GM18870 (cell line): Measurements from ENCODE around the gene SLC6A11.

Experiments
- ATAC-seq: cut with Tn5 transposase; IDR thresholded peaks from one replicate; pipeline ENCODE4 v1.9.1; 2021; ENCODE audit warnings: moderate library complexity; ENCODE audit not compliant: unreplicated experiment

Gene SLC6A11

DNA sequence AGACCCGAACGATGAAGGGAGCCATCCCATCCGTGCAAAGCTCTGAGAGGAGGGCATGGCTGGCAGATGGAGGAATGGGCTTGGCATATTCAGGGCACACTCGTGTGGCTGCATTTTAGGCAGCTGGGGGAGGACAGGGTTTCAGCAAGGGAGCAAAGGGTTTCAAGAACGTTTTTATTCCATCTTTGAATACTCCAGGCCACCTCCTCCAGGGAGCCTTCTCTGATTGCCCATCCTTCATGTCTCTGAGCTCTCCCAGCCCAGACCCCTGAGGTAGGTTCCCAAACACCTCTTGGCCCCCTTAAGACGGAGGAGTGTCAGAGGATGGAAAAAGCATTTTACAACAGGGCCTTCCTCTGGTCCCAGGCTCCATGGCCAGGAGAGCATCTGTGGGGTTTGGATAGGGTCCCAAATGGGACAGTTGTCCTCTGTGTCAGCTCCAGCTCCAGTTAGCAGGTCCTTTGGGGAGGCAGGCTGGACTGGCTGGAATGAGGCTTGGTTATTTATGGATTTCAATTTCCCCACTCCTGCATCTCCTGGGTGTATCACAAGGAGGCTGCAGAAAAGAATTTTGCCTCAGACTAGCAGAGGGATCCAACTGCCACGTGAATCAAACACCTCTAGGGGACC lies 158.8 kb downstream of the SLC6A11 start:
- no peak for ATAC-seq

DNA sequence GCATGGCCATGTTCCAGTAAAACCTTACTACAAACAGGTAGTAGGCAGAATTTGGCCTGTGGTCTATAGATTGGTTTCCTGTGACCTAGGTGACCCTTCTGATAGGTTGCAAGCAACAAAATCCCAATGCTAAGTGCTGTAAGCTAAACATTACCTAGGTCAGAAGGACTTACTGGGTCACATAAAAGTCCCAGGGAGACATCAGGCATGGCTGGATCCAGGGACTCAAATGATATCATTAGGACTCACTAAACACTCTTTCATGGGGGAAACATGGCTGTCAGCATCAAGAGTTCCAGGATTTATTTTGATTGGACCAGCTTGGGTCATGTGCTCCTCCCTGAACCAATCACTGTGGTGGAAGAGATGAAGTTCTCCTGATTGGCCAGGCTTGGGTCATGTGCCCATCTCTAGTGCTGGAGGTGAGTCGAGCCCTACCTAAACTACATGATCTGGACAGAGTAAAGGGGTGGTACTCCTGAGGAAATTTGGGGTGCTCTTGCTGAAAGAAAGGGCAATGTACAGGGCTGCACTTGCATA lies 159.7 kb downstream of the SLC6A11 start:
- ATAC-seq: no peak

DNA sequence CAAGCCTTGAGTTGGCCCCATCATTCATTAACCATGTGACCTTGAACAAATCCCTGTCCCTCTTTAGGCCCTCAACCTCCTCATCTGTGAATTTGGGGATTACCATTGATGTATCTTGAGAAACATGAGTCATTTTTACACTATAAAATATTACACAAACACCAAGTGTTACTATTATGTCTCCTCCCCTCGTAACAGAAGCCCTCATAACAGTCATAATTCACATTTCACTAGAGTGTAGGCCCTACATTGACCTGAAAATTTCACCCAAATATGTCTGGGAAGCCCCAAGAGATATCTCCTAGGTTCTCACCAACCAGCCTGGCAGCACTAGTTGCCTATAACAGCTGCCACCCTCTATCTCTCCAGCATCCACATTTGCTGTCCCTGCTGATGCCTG lies 160.7 kb downstream of the SLC6A11 start:
- ATAC-seq: no peak

DNA sequence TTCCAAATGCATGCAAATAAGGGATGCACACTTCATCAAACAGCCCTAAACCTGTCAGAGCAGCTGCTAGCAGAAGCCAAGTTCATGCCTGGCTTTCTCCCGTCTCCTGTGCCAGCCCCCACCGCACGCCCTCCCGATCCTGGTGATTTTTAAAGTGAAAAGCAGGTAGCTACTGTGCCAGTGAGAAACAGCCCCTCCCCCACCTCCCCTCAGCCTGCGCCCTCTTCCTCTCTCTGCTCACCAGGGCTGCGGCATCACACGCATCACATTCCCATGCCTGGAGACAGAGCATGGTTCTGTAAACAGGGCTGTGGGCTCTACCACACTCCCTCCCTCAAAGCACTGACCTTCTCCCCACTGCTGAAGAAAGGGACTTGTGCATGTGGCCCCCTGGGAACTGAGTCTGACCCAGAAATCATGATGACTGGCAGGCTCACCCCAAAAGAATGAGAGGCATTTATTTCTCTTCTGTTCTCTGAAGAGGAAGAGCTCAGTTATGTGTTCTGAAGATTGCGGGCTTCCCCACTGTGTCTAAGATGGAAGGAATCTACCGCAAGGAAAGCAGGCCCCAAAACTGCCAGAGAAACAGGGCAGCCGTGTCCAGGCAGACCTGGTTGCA lies 162.0 kb downstream of the SLC6A11 start:
- no peak for ATAC-seq

DNA sequence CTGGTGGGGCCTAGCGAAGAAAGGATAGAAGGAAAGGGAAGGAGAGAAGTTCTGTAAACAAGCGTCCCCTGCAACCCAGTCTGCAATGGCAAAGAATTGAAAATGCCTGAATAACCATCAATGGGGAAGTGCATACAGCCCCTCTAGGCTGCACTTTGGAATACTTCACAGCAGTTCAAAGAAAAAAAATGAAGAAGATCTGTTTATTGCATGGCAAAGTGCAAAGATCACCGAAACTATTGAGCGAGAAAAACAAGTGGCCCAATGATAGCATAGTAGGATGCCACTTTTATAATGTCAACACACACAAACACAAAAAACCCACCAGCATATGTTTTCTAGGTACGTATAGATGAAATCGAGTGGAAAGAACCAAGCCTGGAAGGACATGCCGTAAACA lies 162.9 kb downstream of the SLC6A11 start:
- no peak for ATAC-seq

DNA sequence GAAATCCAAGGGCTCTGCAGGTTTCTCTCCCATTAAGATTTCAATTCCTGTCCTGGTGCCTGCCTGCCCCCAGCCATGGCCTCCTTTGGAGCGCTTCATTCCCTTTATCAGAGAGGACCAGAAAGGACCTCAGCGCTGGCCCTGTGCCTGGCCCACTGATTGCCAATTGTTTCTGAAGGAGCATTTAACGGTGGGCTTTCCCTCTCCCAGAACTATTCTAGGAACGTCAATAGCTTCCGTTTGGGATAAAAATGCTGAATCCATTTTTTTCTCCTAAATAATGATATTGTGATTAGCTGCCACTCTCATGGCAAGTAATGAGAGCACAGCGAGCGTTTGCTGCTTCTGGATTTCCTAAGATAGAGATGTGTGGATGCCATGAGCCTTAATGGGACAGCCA lies 164.3 kb downstream of the SLC6A11 start:
- ATAC-seq: no peak

DNA sequence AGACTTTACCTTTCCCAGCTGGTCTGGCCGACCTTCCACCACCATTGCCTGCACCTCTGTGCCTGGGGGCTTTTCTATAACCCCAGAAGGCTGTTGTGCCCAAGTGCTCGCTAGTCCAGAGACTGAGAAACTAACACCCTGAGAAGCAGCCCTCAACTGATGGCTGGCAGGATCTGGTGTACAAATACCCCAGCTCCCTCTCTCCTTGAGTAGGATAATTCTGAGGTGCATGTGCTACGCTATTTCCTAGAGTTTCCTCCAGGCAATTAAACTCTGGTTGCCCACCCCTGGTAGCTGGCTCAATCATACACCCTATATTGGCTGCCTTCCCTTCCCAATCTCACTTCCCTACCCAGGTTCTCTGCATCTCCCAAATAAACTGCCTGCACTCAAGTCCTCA lies 165.0 kb downstream of the SLC6A11 start:
- ATAC-seq: no peak

DNA sequence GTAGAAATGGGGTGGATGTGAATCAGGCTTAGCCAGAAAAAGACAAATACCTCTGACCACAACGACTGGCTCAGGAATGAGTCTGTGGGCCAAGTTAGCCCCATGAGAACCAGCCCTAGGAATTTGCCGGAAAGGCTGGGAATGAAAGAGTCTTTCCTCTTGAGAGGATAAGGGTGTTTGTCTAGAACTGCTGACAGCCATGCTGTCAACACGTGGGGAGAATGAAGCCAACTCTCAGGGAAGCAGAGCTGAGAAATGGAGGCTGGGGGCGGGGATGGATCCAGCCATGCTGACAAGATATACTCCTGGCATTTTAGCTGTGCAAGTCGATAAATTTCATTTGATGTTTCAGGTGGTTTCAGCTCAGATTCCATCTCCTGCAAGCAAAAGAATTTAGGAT lies 165.9 kb downstream of the SLC6A11 start:
- no peak for ATAC-seq

DNA sequence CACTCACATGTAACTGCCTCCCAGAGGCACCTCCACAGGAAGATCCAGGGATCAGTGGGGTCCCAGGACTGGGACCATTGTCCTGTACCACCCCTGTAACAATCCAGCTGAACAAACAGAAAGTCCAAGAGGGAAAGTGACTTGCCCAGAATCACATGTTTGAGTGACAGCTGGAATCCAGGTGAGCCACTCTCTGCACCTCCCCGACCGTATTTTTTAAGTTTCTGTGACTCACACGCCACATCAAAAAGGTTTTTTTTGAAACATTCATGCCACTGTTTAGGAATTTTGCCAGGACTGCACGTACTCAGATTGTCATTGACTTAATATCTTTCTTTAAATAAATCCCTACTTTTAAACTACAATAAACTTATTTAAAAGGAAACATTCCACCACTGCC lies 166.8 kb downstream of the SLC6A11 start:
- ATAC-seq: no peak

DNA sequence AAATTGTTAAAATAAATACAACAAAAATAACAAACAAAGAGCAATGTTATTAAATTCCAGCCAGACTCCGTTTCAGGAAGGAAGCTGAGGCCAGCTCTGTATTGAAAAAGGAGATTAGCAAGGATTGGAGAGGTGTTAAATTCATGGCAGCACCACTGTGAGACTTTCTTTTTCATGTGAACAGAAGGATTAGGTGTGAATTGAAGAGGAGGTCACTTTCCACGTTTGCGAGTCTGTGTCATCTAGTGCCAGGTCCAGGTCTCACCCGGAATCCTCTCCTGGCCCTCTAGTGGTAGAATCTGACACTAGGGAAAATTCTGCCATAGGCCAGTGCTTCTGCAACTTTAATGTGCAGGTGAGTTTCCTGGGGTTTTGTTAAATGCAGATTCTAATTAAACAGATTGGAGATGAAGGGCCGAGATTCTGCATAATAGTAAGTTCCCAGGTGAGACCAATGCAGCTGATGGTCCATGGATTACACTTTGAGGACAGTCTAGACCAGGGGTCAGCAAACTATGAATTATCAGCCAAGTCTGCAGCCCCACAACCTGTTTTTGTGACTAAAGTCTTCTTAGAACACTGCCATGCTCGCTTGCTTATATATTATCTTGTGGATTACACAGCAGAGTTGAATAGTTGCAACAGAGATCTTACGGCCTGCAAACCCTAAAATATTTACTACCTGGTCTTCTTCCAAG lies 167.3 kb downstream of the SLC6A11 start:
- no peak for ATAC-seq

DNA sequence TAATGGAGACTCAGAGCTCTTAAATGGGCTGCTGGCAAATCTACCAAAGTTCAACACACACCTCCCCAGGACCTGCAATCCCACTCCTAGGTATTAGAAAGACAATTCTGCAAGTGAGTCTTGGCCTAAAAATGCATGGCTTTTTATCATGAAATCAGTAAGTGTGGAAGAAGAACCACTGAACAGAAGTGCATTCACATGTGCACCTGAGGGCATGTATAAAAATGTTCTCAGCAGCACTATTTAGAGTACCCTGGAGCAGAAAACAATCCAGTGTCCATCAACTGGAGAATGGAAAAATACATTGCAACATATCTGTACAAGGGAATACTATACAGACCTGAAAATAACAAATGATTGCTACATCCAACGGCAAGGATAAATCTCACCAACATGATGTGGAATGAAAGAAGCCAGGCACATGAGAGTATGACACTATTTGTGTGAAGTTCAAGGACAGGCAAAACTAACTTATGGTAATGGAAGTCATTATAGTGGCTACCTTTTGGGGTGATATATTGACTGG lies 168.4 kb downstream of the SLC6A11 start:
- ATAC-seq: no peak

DNA sequence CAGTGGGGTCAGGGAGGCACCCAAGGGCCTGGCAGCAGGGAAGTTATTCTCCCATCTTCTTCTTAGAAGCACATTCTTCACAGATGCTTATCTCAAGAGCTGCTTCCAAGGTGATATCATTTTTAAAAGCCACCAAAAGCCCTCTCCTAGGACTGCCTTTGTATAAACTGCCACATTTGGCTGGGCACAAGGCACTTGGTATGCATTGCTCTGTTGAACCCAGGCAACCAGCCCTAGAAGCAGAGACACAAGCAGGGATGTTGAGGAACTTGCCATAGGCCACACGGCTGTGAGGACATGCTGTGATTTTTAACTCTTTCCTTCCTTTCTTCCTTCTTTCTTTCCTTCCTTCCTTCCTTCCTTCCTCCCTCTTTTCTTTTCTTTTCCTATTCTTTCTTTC lies 169.2 kb downstream of the SLC6A11 start:
- no peak for ATAC-seq

DNA sequence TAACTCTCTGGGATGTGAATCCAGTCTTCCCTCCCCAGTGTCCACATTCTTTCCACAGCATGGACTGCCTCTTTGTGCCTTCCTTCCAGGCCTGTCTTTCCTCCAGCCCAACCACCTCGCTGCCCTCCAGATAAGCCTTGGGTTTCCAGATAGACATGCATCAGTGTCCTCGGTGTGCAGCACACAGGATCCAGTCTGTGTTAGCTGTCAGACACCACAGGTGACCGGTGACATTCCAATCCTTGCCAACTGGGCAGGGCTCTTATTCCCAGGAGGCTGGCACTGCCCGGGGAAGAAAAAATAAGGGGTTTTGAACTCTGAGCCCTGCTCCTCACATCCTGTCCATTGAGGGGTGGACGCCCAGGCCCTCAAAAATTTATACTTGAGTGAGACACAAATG lies 170.6 kb downstream of the SLC6A11 start:
- ATAC-seq: no peak

DNA sequence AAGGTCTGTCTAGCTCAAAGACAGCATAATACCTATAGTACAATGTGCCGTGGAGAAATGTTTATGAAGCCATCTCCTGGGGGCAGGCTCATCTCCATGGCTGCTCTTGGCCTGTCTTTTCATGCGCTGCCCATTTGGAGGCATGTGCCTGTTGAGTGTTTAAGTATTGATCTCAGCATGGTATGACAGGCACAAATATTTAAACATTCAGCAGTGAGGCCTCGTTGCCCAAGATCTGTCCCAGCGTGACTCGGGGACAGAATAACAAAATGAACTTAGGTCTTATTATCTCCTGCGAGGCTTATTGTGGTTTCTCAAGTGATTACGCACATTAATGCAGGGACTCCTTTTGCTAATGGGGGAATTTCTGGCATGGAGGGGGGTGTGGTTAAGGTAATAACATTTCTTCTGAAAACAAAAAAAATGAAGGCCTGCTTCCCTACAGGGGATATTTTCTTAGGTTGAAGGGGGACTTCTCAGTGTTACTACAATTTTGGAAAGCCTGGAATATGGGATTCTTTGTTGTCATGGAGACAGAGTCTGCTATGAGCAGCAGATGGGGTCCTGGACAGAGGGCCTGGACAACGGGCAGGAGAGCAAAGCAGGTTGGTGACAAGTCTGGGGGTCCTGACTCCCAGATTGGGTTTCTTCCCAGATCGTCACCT lies 172.1 kb downstream of the SLC6A11 start:
- no peak for ATAC-seq

DNA sequence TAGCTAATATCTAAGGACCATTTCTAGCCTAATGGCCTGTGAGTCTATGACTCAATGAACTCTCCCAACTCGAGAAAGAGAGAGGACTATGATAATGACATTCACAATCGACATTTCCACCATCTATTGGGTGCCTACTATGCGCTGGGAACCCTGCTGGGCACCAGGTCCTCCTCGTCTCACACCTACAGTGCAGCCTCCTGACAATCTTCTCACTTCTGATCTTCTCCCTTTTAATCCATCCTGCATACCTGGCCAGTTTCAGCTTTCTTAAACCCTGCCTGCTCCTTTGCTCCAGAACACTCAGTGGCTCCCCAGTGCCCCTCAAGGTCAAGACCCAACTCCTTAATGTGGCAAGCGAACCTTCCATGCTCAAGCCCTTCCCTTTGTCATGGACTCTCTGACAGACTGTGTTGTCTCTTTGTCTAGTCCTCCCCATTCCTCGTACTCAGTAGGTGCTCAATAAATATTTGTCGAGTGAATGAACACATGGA lies 173.0 kb downstream of the SLC6A11 start:
- ATAC-seq: no peak
